NT2/D1 (cell line): ENCODE results near the gene MAP2K6.

Experiments used
- SUZ12 ChIP-seq: IDR thresholded peaks from 2 replicates; pipeline ENCODE4 v1.6.1; 2011; ENCODE audit not compliant: insufficient read length, insufficient read depth; ENCODE audit errors: extremely low read depth
- ZNF274 ChIP-seq: IDR thresholded peaks from 2 replicates; pipeline ENCODE4 v1.6.1; 2011; ENCODE audit warnings: mild to moderate bottlenecking, low read depth, low read length

DNA sequence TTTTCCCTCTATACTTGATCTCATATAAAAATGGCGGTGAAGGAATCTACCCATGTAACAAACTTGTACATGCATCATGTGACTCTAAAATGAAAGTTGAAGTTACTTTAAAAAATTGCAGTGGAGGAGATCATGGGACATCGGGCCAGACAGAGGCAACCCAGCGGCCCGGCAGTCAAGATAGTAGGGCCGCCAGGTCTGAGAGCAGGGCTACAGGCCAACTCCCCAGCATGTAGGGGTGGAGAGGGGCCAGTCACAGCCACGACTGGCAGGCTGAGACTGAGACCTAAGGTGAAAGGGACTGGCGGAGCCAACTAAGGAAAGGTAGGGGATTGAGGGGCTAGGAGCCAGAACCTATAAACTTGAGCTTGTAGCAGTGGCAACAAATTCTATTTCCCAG, 150.9 kb downstream of the MAP2K6 start:
- no peak for TF ChIP-seq SUZ12
- no peak for TF ChIP-seq ZNF274
